Keratinocyte (primary cell): Measurements from ENCODE around the gene NPIPB6. TPM values are rescaled to one million over a fixed set of nuclear protein-coding genes. Genes with fewer than 3 reads are reported as not detected.

Source experiments
- DNase-seq: peaks from one replicate; pipeline ENCODE4 v3.0.0-alpha.2; 2011; ENCODE audit warnings: low read depth, missing footprints, low spot score
- FAIRE-seq: peaks from 2 replicates; lab custom pipeline; 2011; peaks lifted over from hg19 to GRCh38; lab: Jason Lieb, UNC
- H2AFZ ChIP-seq: 2 replicates; pipeline ENCODE4 v1.6.0; 2012; ENCODE audit warnings: low read length, control low read depth, inconsistent platforms; ENCODE audit not compliant: control insufficient read depth
- H3K27ac ChIP-seq: 2 replicates; pipeline ENCODE4 v1.5.1; 2011; ENCODE audit warnings: low read length; ENCODE audit not compliant: control insufficient read depth, insufficient read depth
- H3K27me3 ChIP-seq: 3 replicates; pipeline ENCODE4 v1.6.0; 2011; ENCODE audit warnings: low read length; ENCODE audit not compliant: control insufficient read depth, insufficient read depth; ENCODE audit errors: extremely low read depth
- H3K36me3 ChIP-seq, 2 experiments: 2 replicates in 1 of 2; 3 replicates in 1 of 2; pipeline ENCODE4 v1.5.1; 2011; ENCODE audit warnings: low read length in 2 of 2, mild to moderate bottlenecking in 1 of 2; ENCODE audit not compliant: control insufficient read depth in 2 of 2, insufficient read depth in 2 of 2; ENCODE audit errors: extremely low read depth in 1 of 2
- H3K4me1 ChIP-seq: 3 replicates; pipeline ENCODE4 v1.5.1; 2011; ENCODE audit warnings: low read length; ENCODE audit not compliant: control insufficient read depth, insufficient read depth; ENCODE audit errors: extremely low read depth
- H3K4me2 ChIP-seq: 3 replicates; pipeline ENCODE4 v1.6.0; 2011; ENCODE audit warnings: low read depth, low read length; ENCODE audit not compliant: control insufficient read depth, insufficient read depth; ENCODE audit errors: extremely low read depth
- H3K4me3 ChIP-seq, 3 experiments: fragments of 200-600 bp in 1 of 3; sonication (generic) in 1 of 3; 2 replicates in 2 of 3; 3 replicates in 1 of 3; pipeline ENCODE4 v1.5.1; 2011 to 2016; ENCODE audit warnings: low read length in 3 of 3, mild to moderate bottlenecking in 3 of 3, control low read depth in 2 of 3, inconsistent platforms in 1 of 3, low read depth in 1 of 3, mixed read lengths in 1 of 3, mixed run types in 1 of 3, moderate library complexity in 1 of 3; ENCODE audit not compliant: control insufficient read depth in 2 of 3, insufficient read depth in 2 of 3; ENCODE audit errors: extremely low read depth in 1 of 3
- H3K79me2 ChIP-seq: 2 replicates; pipeline ENCODE4 v1.6.0; 2012; ENCODE audit warnings: low read length; ENCODE audit not compliant: control insufficient read depth, insufficient read depth
- H3K9ac ChIP-seq: 3 replicates; pipeline ENCODE4 v1.6.0; 2011; ENCODE audit warnings: low read length; ENCODE audit not compliant: control insufficient read depth, insufficient read depth; ENCODE audit errors: extremely low read depth
- H3K9me1 ChIP-seq: 3 replicates; pipeline ENCODE4 v1.6.0; 2011; ENCODE audit warnings: low read length; ENCODE audit not compliant: control insufficient read depth, insufficient read depth; ENCODE audit errors: extremely low read depth
- H3K9me3 ChIP-seq: 2 replicates; pipeline ENCODE4 v1.5.1; 2012; ENCODE audit warnings: low read depth, low read length; ENCODE audit not compliant: control insufficient read depth
- H4K20me1 ChIP-seq: 3 replicates; pipeline ENCODE4 v1.6.0; 2011; ENCODE audit warnings: low read length; ENCODE audit not compliant: control insufficient read depth, insufficient read depth; ENCODE audit errors: extremely low read depth
- CTCF ChIP-seq, 3 experiments: IDR thresholded peaks in 1 of 3; conservative IDR thresholded peaks in 1 of 3; optimal IDR thresholded peaks in 1 of 3; 2 replicates in 2 of 3; 3 replicates in 1 of 3; pipeline versions ENCODE3 to v1.5.1; 2011; ENCODE audit warnings: low read length in 3 of 3, mild to moderate bottlenecking in 3 of 3, moderate library complexity in 2 of 3, control low read depth in 1 of 3, inconsistent platforms in 1 of 3; ENCODE audit not compliant: insufficient read depth in 2 of 3; ENCODE audit errors: extremely low read depth in 1 of 3
- EZH2 ChIP-seq: IDR thresholded peaks from one replicate; pipeline ENCODE4 v1.6.1; 2012; ENCODE audit warnings: inconsistent platforms, mild to moderate bottlenecking, low read length, moderate library complexity
- dilution Hi-C: fragments of 300-500 bp; cut with MboI; formaldehyde crosslinking; loops from one replicate; pipeline ENCODE4 v1.7.0; 2020; ENCODE audit warnings: low sequenced_read_pairs; ENCODE audit not compliant: extremely low pct_ligation_motif_present
- polyA plus RNA-seq, 5 experiments: library from polyadenylated mRNA; depleted of rRNA in 3 of 5; stranded (reverse) in 3 of 5; stranded (forward) in 1 of 5; unstranded in 1 of 5; fragments of >200 nt; gene quantifications; 1 replicate in 1 of 5; 2 replicates in 3 of 5; 3 replicates in 1 of 5; pipeline versions ENCODE4 v1.2.1 to v1.2.3, GENCODE V29; 2011 to 2012; ENCODE audit warnings: missing spikeins in 2 of 5, low read depth in 1 of 5, low replicate concordance in 1 of 5

Gene NPIPB6
- polyA plus RNA-seq, 1 donor (not counting 4 experiments of a cell fraction or from before 2014, with no cell fraction given) = 0.38 TPM

- Histone ChIP-seq H3K9me3 (no peaks in the 10 kb centered on the region), H3K27ac (no peak overlapping the region), H3K4me1 (no peaks in the 10 kb centered on the region), H4K20me1 (no peaks in the 10 kb centered on the region), H2AFZ (no peak overlapping the region), H3K79me2 (no peaks in the 10 kb centered on the region), H3K4me2 (no peak overlapping the region), H3K9me1 (no peaks in the 10 kb centered on the region), H3K36me3 (no peaks in the 10 kb centered on the region), H3K4me3 (no peak overlapping the region), H3K9ac (no peak overlapping the region), H3K27me3 (no peaks in the 10 kb centered on the region)
- TF ChIP-seq CTCF (optimal IDR thresholded peaks at IDR 0.05 in 1 of 3, IDR thresholded peaks at IDR 0.05 in 1 of 3, conservative IDR thresholded peaks at IDR 0.05 in 1 of 3; ENCODE audit: extremely low read depth in 1 of 3, insufficient read depth in 2 of 3, low read length in 3 of 3) (peak; percentile 38 to 66 (median 60)), EZH2 (no peak)
- FAIRE-seq (no peak), DNase-seq (no peak)
- dilution Hi-C loops = no loop called here
Measured at GRCh38 chr16:28326881-28327610, 36.3 kb downstream of the NPIPB6 start.

GRCh38 chr16:28324887-28325279 is 38.4 kb downstream of the NPIPB6 start:
- Histone ChIP-seq H3K36me3 (no peaks in the 10 kb centered on the region), H3K27ac (no peak overlapping the region), H3K79me2 (no peaks in the 10 kb centered on the region), H3K9me1 (no peaks in the 10 kb centered on the region), H3K4me1 (no peaks in the 10 kb centered on the region), H2AFZ (no peak overlapping the region), H3K27me3 (no peaks in the 10 kb centered on the region), H3K9me3 (no peaks in the 10 kb centered on the region), H4K20me1 (no peaks in the 10 kb centered on the region), H3K4me2 (no peak overlapping the region), H3K9ac (no peak overlapping the region), H3K4me3 (no peak overlapping the region)
- no peak for DNase-seq
- dilution Hi-C loops = no loop called here
- FAIRE-seq = no peak
- no peak for TF ChIP-seq CTCF (optimal IDR thresholded peaks at IDR 0.05 in 1 of 3, IDR thresholded peaks at IDR 0.05 in 1 of 3, conservative IDR thresholded peaks at IDR 0.05 in 1 of 3; ENCODE audit: extremely low read depth in 1 of 3, insufficient read depth in 2 of 3, low read length in 3 of 3)
- TF ChIP-seq EZH2 = no peak
